CD14-positive monocyte (primary cell): ENCODE measurements around the gene SRCAP. TPM values are rescaled to one million over a fixed set of nuclear protein-coding genes. Genes with fewer than 3 reads are reported as not detected.
A peak's percentile ranks its signal among the peaks of the same experiment; 100 is the strongest.

Experiments used
- DNase-seq, 3 donors: peaks; one replicate each; pipeline ENCODE4 v3.0.0-alpha.2; 2011 to 2022
- H2AFZ ChIP-seq: 2 replicates; pipeline ENCODE4 v1.6.0; 2012; ENCODE audit warnings: mild to moderate bottlenecking, low read depth, low read length, inconsistent platforms; ENCODE audit not compliant: insufficient read depth, poor library complexity, severe bottlenecking
- H3K27ac ChIP-seq, 2 donors: 1 replicate in 1 of 2; 2 replicates in 1 of 2; pipeline ENCODE4 v1.5.1; 2012 to 2013; ENCODE audit warnings: low read length in 2 of 2, control low read depth in 1 of 2, inconsistent platforms in 1 of 2, low read depth in 1 of 2, mild to moderate bottlenecking in 1 of 2
- H3K27me3 ChIP-seq, 2 donors: one replicate each; pipeline versions ENCODE4 v1.6.0 to v1.6.1; 2011 to 2013; ENCODE audit warnings: low read length in 2 of 2; ENCODE audit not compliant: control insufficient read depth in 2 of 2, insufficient read depth in 2 of 2
- H3K36me3 ChIP-seq, 2 donors: replicated peaks in 1 of 2; 1 replicate in 1 of 2; 2 replicates in 1 of 2; pipeline versions ENCODE4 v1.5.1 to v1.6.1; 2012 to 2013; ENCODE audit warnings: low read length in 2 of 2, control low read depth in 1 of 2, inconsistent platforms in 1 of 2, mild to moderate bottlenecking in 1 of 2; ENCODE audit not compliant: insufficient read depth in 2 of 2, control insufficient read depth in 1 of 2
- H3K4me1 ChIP-seq, 2 donors: 1 replicate in 1 of 2; 2 replicates in 1 of 2; pipeline versions ENCODE4 v1.5.1 to v1.6.1; 2012 to 2013; ENCODE audit warnings: low read length in 2 of 2, control low read depth in 1 of 2, inconsistent platforms in 1 of 2, mild to moderate bottlenecking in 1 of 2, moderate library complexity in 1 of 2; ENCODE audit not compliant: insufficient read depth in 2 of 2, control insufficient read depth in 1 of 2
- H3K4me2 ChIP-seq: replicated peaks from 2 replicates; pipeline ENCODE3; 2012; ENCODE audit warnings: low read length, moderate library complexity, mild to moderate bottlenecking; ENCODE audit not compliant: poor library complexity, severe bottlenecking; ENCODE audit errors: extremely low read depth
- H3K4me3 ChIP-seq, 3 experiments: fragments of 200-600 bp in 1 of 3; sonication (generic) in 1 of 3; replicated peaks in 1 of 3; 1 replicate in 2 of 3; 2 replicates in 1 of 3; pipeline ENCODE4 v1.5.1; 2011 to 2013; ENCODE audit warnings: low read length in 3 of 3, mild to moderate bottlenecking in 3 of 3, control low read depth in 2 of 3, low read depth in 2 of 3, inconsistent platforms in 1 of 3, moderate library complexity in 1 of 3
- H3K79me2 ChIP-seq: 2 replicates; pipeline ENCODE4 v1.6.0; 2012; ENCODE audit warnings: mild to moderate bottlenecking, control low read depth, inconsistent platforms, low read length, moderate library complexity; ENCODE audit not compliant: insufficient read depth
- H3K9ac ChIP-seq: 2 replicates; pipeline ENCODE4 v1.6.0; 2017; ENCODE audit warnings: low read length, mild to moderate bottlenecking; ENCODE audit not compliant: insufficient read depth, poor library complexity, severe bottlenecking
- H3K9me3 ChIP-seq, 2 donors: replicated peaks in 1 of 2; 1 replicate in 1 of 2; 2 replicates in 1 of 2; pipeline versions ENCODE4 v1.5.1 to v1.6.1; 2012 to 2013; ENCODE audit warnings: low read length in 2 of 2, control low read depth in 1 of 2; ENCODE audit not compliant: control insufficient read depth in 1 of 2, insufficient read depth in 1 of 2
- H4K20me1 ChIP-seq: 2 replicates; pipeline ENCODE4 v1.6.0; 2012; ENCODE audit warnings: mild to moderate bottlenecking, low read length, control low read depth, moderate library complexity; ENCODE audit not compliant: insufficient read depth
- H3K27ac Mint-ChIP-seq, 7 donors: one replicate each; pipeline ENCODE4 v1.8.0; 2020; ENCODE audit warnings: mild to moderate bottlenecking in 7 of 7, mixed read lengths in 7 of 7, moderate library complexity in 6 of 7, inconsistent platforms in 2 of 7
- H3K27me3 Mint-ChIP-seq, 3 donors: one replicate each; pipeline ENCODE4 v1.8.0; 2021 to 2022; ENCODE audit warnings: low read depth in 3 of 3, mild to moderate bottlenecking in 3 of 3, mixed read lengths in 3 of 3, moderate library complexity in 3 of 3, inconsistent platforms in 1 of 3
- H3K36me3 Mint-ChIP-seq, 2 donors: one replicate each; pipeline ENCODE4 v1.8.0; 2020; ENCODE audit warnings: mixed read lengths in 2 of 2, inconsistent platforms in 1 of 2, mild to moderate bottlenecking in 1 of 2
- H3K4me1 Mint-ChIP-seq: one replicate; pipeline ENCODE4 v1.8.0; 2020; ENCODE audit warnings: mild to moderate bottlenecking, mixed read lengths
- H3K4me3 Mint-ChIP-seq, 2 donors: one replicate each; pipeline ENCODE4 v1.8.0; 2020; ENCODE audit warnings: mild to moderate bottlenecking in 2 of 2, mixed read lengths in 2 of 2, moderate library complexity in 1 of 2
- H3K9me3 Mint-ChIP-seq, 7 donors: one replicate each; pipeline ENCODE4 v1.8.0; 2020 to 2022; ENCODE audit warnings: mixed read lengths in 7 of 7, mild to moderate bottlenecking in 6 of 7, moderate library complexity in 6 of 7, inconsistent platforms in 2 of 7
- CTCF ChIP-seq: fragments of 200-600 bp; IDR thresholded peaks from one replicate; pipeline ENCODE4 v1.8.0; 2022; ENCODE audit warnings: antibody characterized with exemption, mild to moderate bottlenecking
- WGBS: methylation state at CpG from one replicate; pipeline ENCODE4 v1.1.5; 2013; ENCODE audit warnings: missing lambda C conversion rate; ENCODE audit not compliant: insufficient coverage; 5-methylcytosine and 5-hydroxymethylcytosine counted together
- intact Hi-C, 2 donors: fragments of 100-400 bp; cut with micrococcal nuclease; formaldehyde crosslinking; loops; one replicate each; pipeline versions ENCODE4 v1.15.0 to v1.15.1; 2023
- polyA plus RNA-seq, 3 donors: library from polyadenylated mRNA; depleted of rRNA in 1 of 3; unstranded in 2 of 3; stranded (reverse) in 1 of 3; fragments of 300-500 nt in 2 of 3; fragments of >200 nt in 1 of 3; fragmentation: Illumina TruSeq in 2 of 3; gene quantifications; 1 replicate in 2 of 3; 2 replicates in 1 of 3; pipeline ENCODE4 v1.2.3, GENCODE V29; 2012 to 2021

Gene SRCAP
- polyA plus RNA-seq, 3 donors, result 3.0 to 16.0 (median 6.3) TPM

GRCh38 chr16:30771726-30772125 lies 72.8 kb downstream of the SRCAP start:
- Mint-ChIP-seq H3K9me3 (no peaks in the 10 kb centered on the region), H3K4me1 (peaks cover 24% of the 10 kb centered on the region), H3K27me3 (peaks cover 0 to 2% (median 0%) of the 10 kb centered on the region in 3 donors), H3K4me3 (no peak overlapping the region), H3K36me3 (peaks cover 65 to 80% of the 10 kb centered on the region in 2 donors), H3K27ac (peak overlapping the region in 2 of 7 donors; percentile 6 to 18)
- no peaks in the 10 kb centered on the region for H3K27me3 ChIP-seq
- peaks cover 73 to 79% of the 10 kb centered on the region in 2 donors for H3K36me3 ChIP-seq
- H4K20me1 ChIP-seq, result peaks cover 43% of the 10 kb centered on the region
- peaks cover 15 to 26% of the 10 kb centered on the region in 2 donors for H3K4me1 ChIP-seq
- 88% methylated on average over 12 of the region's 14 CpGs for WGBS
- intact Hi-C loops, result no loop called here
- no peak overlapping the region for H3K4me3 ChIP-seq
- no peaks in the 10 kb centered on the region for H3K9me3 ChIP-seq
- no peak for DNase-seq
- H3K4me2 ChIP-seq, result no peak overlapping the region
- H3K9ac ChIP-seq, result no peak overlapping the region
- no peak overlapping the region for H3K27ac ChIP-seq
- no peak overlapping the region for H2AFZ ChIP-seq
- no peak for TF ChIP-seq CTCF
- peaks cover 3% of the 10 kb centered on the region for H3K79me2 ChIP-seq

GRCh38 chr16:30773826-30774225 lies 74.9 kb downstream of the SRCAP start:
- peaks cover 41% of the 10 kb centered on the region for H3K4me1 Mint-ChIP-seq
- Histone ChIP-seq H3K79me2 (peaks cover 8% of the 10 kb centered on the region), H2AFZ (no peak overlapping the region), H3K9ac (no peak overlapping the region), H3K9me3 (no peaks in the 10 kb centered on the region), H3K27me3 (no peaks in the 10 kb centered on the region), H3K27ac (no peak overlapping the region), H3K36me3 (peaks cover 52 to 58% of the 10 kb centered on the region in 2 donors), H3K4me3 (no peak overlapping the region), H4K20me1 (peaks cover 36% of the 10 kb centered on the region), H3K4me2 (no peak overlapping the region), H3K4me1 (peaks cover 18 to 29% of the 10 kb centered on the region in 2 donors)
- WGBS, result 37% methylated on average over 13 of the region's 14 CpGs
- no peak for DNase-seq
- peak overlapping the region in 1 of 7 donors; percentile 3 for H3K27ac Mint-ChIP-seq
- no peak for TF ChIP-seq CTCF
- H3K4me3 Mint-ChIP-seq, result no peak overlapping the region
- H3K36me3 Mint-ChIP-seq, result peaks cover 47 to 59% of the 10 kb centered on the region in 2 donors
- intact Hi-C loops, result no loop called here
- H3K9me3 Mint-ChIP-seq, result no peaks in the 10 kb centered on the region
- peaks cover 0 to 3% (median 2%) of the 10 kb centered on the region in 3 donors for H3K27me3 Mint-ChIP-seq
